Esophagus squamous epithelium (tissue), 4 donors: ENCODE results near the gene MMP14.
"Not testable (repeated sequence)": the region's sequence is repeated elsewhere in the genome, so short reads cannot be mapped to it uniquely, and the experiment has no call there.

Experiments
- CTCF ChIP-seq, 6 experiments: fragments of 450-650 bp in 4 of 6; fragments of 200-600 bp in 2 of 6; sonication (generic) in 2 of 6; IDR thresholded peaks; one replicate each; pipeline ENCODE4 v1.5.1; 2016 to 2019; ENCODE audit warnings: antibody characterized with exemption in 6 of 6, mild to moderate bottlenecking in 4 of 6, moderate library complexity in 4 of 6
- POLR2A ChIP-seq, 4 donors: fragments of 450-650 bp; IDR thresholded peaks; one replicate each; pipeline ENCODE4 v1.6.1; 2017; ENCODE audit warnings: antibody characterized with exemption in 4 of 4, mild to moderate bottlenecking in 4 of 4, moderate library complexity in 3 of 4

GRCh38 chr14:22854296-22854695 is 17.9 kb downstream of the MMP14 start:
- TF ChIP-seq POLR2A, CTCF (IDR thresholded peaks at IDR 0.05): not testable (repeated sequence)
